ENCODE measurements around the gene SMYD2. TPM values are rescaled to one million over a fixed set of nuclear protein-coding genes. Genes with fewer than 3 reads are reported as not detected.

The SMYD2 gene
- total and polyA plus RNA-seq, 2 donors (not counting 1 experiment from before 2014, with no cell fraction given) = 23.3 to 39.2 TPM

DNA sequence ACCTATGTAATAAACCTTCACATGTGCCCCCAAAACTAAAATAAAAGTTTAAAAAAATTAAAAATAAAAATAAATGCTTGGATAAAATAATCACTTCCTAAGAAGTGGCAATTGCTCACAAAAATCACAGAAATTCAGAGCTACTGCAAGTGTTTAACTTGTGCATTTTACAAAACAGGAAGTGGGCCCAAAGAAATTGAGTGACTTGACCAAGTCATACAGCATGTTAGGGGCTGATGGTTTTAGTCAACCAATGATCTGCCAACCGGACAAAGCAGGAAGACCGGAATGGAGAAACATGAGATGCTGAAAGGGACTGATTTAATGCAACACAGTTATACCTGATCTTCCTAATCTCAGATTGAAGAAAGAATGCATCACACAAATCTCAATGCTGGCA is 96.5 kb downstream of the SMYD2 start:
- Histone ChIP-seq H2AFZ (ENCODE audit: low read length) (no peak overlapping the region), H4K20me1 (ENCODE audit: control insufficient read depth, extremely low read depth, insufficient read depth, low read length) (no peaks in the 10 kb centered on the region), H3K4me1 (ENCODE audit: control insufficient read depth, extremely low read depth, insufficient read depth, low read length) (peaks cover 11% of the 10 kb centered on the region), H3K27ac (ENCODE audit: insufficient read depth, low read length) (no peak overlapping the region), H3K4me2 (ENCODE audit: extremely low read depth, insufficient read depth, low read length) (peak overlapping the region; percentile 27), H3K9me3 (ENCODE audit: control insufficient read depth, insufficient read depth, low read depth, low read length) (no peaks in the 10 kb centered on the region), H3K36me3 (ENCODE audit: control insufficient read depth, insufficient read depth, low read length) (no peaks in the 10 kb centered on the region), H3K9ac (ENCODE audit: insufficient read depth, low read length) (no peak overlapping the region), H3K79me2 (ENCODE audit: control insufficient read depth, insufficient read depth, low read length) (no peaks in the 10 kb centered on the region), H3K27me3 (ENCODE audit: control insufficient read depth, insufficient read depth, low read length) (no peaks in the 10 kb centered on the region), H3K4me3 (replicated peaks in 1 of 4; ENCODE audit: control extremely low read depth in 1 of 4, insufficient read depth in 1 of 4, low read depth in 3 of 4, low read length in 4 of 4) (no peak overlapping the region)
- TF ChIP-seq, protein P1, sequence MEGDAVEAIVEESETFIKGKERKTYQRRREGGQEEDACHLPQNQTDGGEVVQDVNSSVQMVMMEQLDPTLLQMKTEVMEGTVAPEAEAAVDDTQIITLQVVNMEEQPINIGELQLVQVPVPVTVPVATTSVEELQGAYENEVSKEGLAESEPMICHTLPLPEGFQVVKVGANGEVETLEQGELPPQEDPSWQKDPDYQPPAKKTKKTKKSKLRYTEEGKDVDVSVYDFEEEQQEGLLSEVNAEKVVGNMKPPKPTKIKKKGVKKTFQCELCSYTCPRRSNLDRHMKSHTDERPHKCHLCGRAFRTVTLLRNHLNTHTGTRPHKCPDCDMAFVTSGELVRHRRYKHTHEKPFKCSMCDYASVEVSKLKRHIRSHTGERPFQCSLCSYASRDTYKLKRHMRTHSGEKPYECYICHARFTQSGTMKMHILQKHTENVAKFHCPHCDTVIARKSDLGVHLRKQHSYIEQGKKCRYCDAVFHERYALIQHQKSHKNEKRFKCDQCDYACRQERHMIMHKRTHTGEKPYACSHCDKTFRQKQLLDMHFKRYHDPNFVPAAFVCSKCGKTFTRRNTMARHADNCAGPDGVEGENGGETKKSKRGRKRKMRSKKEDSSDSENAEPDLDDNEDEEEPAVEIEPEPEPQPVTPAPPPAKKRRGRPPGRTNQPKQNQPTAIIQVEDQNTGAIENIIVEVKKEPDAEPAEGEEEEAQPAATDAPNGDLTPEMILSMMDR (conservative IDR thresholded peaks at IDR 0.05 in 1 of 2, IDR thresholded peaks at IDR 0.05 in 1 of 2; ENCODE audit: low read depth in 1 of 2, low read length in 2 of 2) = no peak
- TF ChIP-seq EZH2 (IDR thresholded peaks at IDR 0.05; ENCODE audit: low read length, missing control alignments) = no peak
- peak in 1 of 2 donors; percentile 20 for DNase-seq (ENCODE audit: low read depth in 2 of 2)

DNA sequence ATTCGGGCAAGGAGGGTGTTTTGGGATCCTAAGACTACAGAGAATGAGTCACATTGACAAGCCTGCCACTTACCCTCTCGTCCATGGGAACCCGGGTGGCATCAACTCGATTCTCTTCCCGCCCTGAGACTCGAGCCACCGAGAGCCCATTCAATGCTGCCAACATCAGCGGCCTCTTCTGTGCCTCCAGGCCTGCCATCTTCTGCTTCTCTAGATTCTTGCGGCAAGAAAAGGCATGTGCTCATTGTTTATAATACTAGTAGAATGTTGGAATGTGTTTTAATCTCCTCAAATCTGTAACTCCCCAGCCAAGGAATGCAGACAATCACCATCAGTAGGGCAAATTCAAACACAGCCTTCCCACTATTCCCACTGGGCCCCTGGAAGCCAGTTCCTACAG is 96.9 kb downstream of the SMYD2 start:
- H3K4me2 ChIP-seq (ENCODE audit: extremely low read depth, insufficient read depth, low read length) = peak overlapping the region; percentile 27
- H3K27me3 ChIP-seq (ENCODE audit: control insufficient read depth, insufficient read depth, low read length) = no peaks in the 10 kb centered on the region
- H3K4me3 ChIP-seq (replicated peaks in 1 of 4; ENCODE audit: control extremely low read depth in 1 of 4, insufficient read depth in 1 of 4, low read depth in 3 of 4, low read length in 4 of 4) = no peak overlapping the region
- TF ChIP-seq EZH2 (IDR thresholded peaks at IDR 0.05; ENCODE audit: low read length, missing control alignments) = no peak
- TF ChIP-seq, protein P1 (conservative IDR thresholded peaks at IDR 0.05 in 1 of 2, IDR thresholded peaks at IDR 0.05 in 1 of 2; ENCODE audit: low read depth in 1 of 2, low read length in 2 of 2) = no peak
- peak; percentile 62 to 94 for DNase-seq (ENCODE audit: low read depth in 2 of 2)
- no peaks in the 10 kb centered on the region for H3K36me3 ChIP-seq (ENCODE audit: control insufficient read depth, insufficient read depth, low read length)
- H3K9me3 ChIP-seq (ENCODE audit: control insufficient read depth, insufficient read depth, low read depth, low read length) = no peaks in the 10 kb centered on the region
- H4K20me1 ChIP-seq (ENCODE audit: control insufficient read depth, extremely low read depth, insufficient read depth, low read length) = no peaks in the 10 kb centered on the region
- no peak overlapping the region for H2AFZ ChIP-seq (ENCODE audit: low read length)
- no peak overlapping the region for H3K9ac ChIP-seq (ENCODE audit: insufficient read depth, low read length)
- no peaks in the 10 kb centered on the region for H3K79me2 ChIP-seq (ENCODE audit: control insufficient read depth, insufficient read depth, low read length)
- H3K27ac ChIP-seq (ENCODE audit: insufficient read depth, low read length) = no peak overlapping the region
- peaks cover 11% of the 10 kb centered on the region for H3K4me1 ChIP-seq (ENCODE audit: control insufficient read depth, extremely low read depth, insufficient read depth, low read length)

DNA sequence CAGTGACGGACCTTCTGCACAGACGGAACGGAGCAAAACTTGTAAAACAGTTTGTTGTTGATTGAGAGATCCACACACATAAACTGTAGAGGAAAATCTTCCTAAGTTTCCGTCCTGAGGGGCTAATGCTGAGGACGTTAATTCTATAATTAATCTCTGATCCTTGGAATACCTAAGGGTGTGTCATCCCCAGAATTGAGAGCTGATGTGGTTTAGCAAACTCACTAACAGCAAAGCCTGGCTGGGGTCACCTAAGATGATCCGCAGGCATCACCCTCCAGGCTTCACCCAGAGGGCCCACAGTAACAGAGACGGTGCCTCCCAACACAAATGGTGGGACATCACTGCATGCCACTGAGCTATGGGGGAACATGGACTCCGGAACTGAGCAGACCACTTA is 97.5 kb downstream of the SMYD2 start:
- no peaks in the 10 kb centered on the region for H3K27me3 ChIP-seq (ENCODE audit: control insufficient read depth, insufficient read depth, low read length)
- H3K4me3 ChIP-seq (replicated peaks in 1 of 4; ENCODE audit: control extremely low read depth in 1 of 4, insufficient read depth in 1 of 4, low read depth in 3 of 4, low read length in 4 of 4) = no peak overlapping the region
- H3K79me2 ChIP-seq (ENCODE audit: control insufficient read depth, insufficient read depth, low read length) = no peaks in the 10 kb centered on the region
- peak in 1 of 2 donors; percentile 67 for DNase-seq (ENCODE audit: low read depth in 2 of 2)
- H3K27ac ChIP-seq (ENCODE audit: insufficient read depth, low read length) = no peak overlapping the region
- H3K36me3 ChIP-seq (ENCODE audit: control insufficient read depth, insufficient read depth, low read length) = peaks cover 4% of the 10 kb centered on the region
- H3K9ac ChIP-seq (ENCODE audit: insufficient read depth, low read length) = no peak overlapping the region
- no peak overlapping the region for H2AFZ ChIP-seq (ENCODE audit: low read length)
- peaks cover 11% of the 10 kb centered on the region for H3K4me1 ChIP-seq (ENCODE audit: control insufficient read depth, extremely low read depth, insufficient read depth, low read length)
- H4K20me1 ChIP-seq (ENCODE audit: control insufficient read depth, extremely low read depth, insufficient read depth, low read length) = no peaks in the 10 kb centered on the region
- H3K4me2 ChIP-seq (ENCODE audit: extremely low read depth, insufficient read depth, low read length) = no peak overlapping the region
- H3K9me3 ChIP-seq (ENCODE audit: control insufficient read depth, insufficient read depth, low read depth, low read length) = no peaks in the 10 kb centered on the region
- no peak for TF ChIP-seq EZH2 (IDR thresholded peaks at IDR 0.05; ENCODE audit: low read length, missing control alignments)
- TF ChIP-seq, protein P1 (conservative IDR thresholded peaks at IDR 0.05 in 1 of 2, IDR thresholded peaks at IDR 0.05 in 1 of 2; ENCODE audit: low read depth in 1 of 2, low read length in 2 of 2) = no peak
